ENCODE results near the gene KIAA0753. TPM values are rescaled to one million over a fixed set of nuclear protein-coding genes. Genes with fewer than 3 reads are reported as not detected.

KIAA0753 gene
- total and polyA plus RNA-seq, 2 donors from 2014 or later: 4.2 to 21.8 TPM

DNA sequence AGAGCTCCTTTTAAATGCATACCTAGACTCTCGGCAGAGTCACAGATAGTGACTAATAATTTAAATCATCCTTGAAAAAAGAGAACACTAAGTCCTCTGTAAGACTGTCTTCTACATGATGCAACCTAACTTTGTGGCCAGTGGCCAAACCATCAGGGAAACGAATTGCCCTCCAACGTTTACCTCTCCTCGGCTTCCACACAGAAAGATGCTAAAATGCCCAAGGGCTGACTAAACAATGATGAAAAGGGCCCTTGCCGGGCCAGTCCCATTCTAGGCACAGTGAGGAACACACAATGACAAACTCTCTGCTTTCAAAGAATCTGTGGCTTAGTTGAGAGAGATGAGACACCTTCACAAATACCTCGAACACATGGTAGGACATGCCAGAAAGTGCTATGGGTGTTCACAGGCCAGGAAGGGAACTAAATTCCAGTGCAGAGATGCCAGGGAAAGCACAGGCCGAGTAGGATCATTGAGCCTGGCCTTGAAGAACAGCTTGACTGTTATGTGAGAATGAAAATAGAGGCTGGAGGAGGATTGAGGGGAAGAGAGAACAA, 48.8 kb downstream of the KIAA0753 start:
- no peak for TF ChIP-seq CTCF (IDR thresholded peaks at IDR 0.05; ENCODE audit: borderline replicate concordance, extremely low read depth, insufficient read depth)
- H3K27me3 ChIP-seq (ENCODE audit: control insufficient read depth, insufficient read depth, low read length): no peaks in the 10 kb centered on the region
- H3K27ac ChIP-seq (ENCODE audit: low read depth in 2 of 2, low read length in 2 of 2): peak overlapping the region; percentile 10 to 62
- no peaks in the 10 kb centered on the region for H3K9me3 ChIP-seq (ENCODE audit: control insufficient read depth in 2 of 3, insufficient read depth in 1 of 3, low read length in 3 of 3)
- FAIRE-seq: no peak
- H3K4me3 ChIP-seq (ENCODE audit: low read length in 3 of 3): no peak overlapping the region
- intact Hi-C loops (cut with DNase I): no loop called here
- H3K9ac ChIP-seq (ENCODE audit: low read length in 3 of 3): no peak overlapping the region
- H3K4me1 ChIP-seq (ENCODE audit: control insufficient read depth in 2 of 3, insufficient read depth in 2 of 3, low read depth in 1 of 3, low read length in 3 of 3): peaks cover 0 to 4% (median 4%) of the 10 kb centered on the region in 3 donors
- no peak for DNase-seq
- H3K36me3 ChIP-seq (ENCODE audit: control insufficient read depth in 2 of 3, insufficient read depth in 3 of 3, low read length in 3 of 3): peaks cover 13 to 45% (median 28%) of the 10 kb centered on the region in 3 donors

GRCh38 chr17:6589266-6589946, 51.1 kb downstream of the KIAA0753 start:
- Histone ChIP-seq H3K9ac (ENCODE audit: low read length in 3 of 3) (no peak overlapping the region), H3K4me3 (ENCODE audit: low read length in 3 of 3) (no peak overlapping the region), H3K4me1 (ENCODE audit: control insufficient read depth in 2 of 3, insufficient read depth in 2 of 3, low read depth in 1 of 3, low read length in 3 of 3) (peaks cover 0 to 4% (median 4%) of the 10 kb centered on the region in 3 donors), H3K27me3 (ENCODE audit: control insufficient read depth, insufficient read depth, low read length) (no peaks in the 10 kb centered on the region), H3K36me3 (ENCODE audit: control insufficient read depth in 2 of 3, insufficient read depth in 3 of 3, low read length in 3 of 3) (peaks cover 19 to 46% (median 24%) of the 10 kb centered on the region in 3 donors), H3K9me3 (ENCODE audit: control insufficient read depth in 2 of 3, insufficient read depth in 1 of 3, low read length in 3 of 3) (no peaks in the 10 kb centered on the region), H3K27ac (ENCODE audit: low read depth in 2 of 2, low read length in 2 of 2) (no peak overlapping the region)
- FAIRE-seq (no peak), DNase-seq (no peak)
- intact Hi-C loops (cut with DNase I): no loop called here
- no peak for TF ChIP-seq CTCF (IDR thresholded peaks at IDR 0.05; ENCODE audit: borderline replicate concordance, extremely low read depth, insufficient read depth)

DNA sequence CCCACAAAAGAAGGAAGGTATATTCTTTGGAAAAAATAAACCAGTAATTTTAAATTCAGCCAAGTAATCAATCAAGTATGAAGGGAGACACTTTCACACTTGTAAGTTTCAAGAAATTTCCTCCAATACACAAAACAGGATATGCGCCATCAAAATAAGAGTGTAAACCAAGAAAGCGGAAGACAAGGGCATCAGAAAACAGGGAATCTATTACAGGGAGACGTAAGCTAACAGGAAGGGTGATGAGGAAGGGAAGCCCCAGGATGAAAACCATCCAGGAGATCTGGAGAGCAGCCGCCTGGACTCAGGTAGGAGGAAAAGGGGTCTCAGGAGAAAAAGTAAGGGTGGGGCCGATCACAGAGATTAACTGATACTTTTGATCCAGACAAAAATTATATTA, 52.3 kb downstream of the KIAA0753 start:
- intact Hi-C loops (cut with DNase I): no loop called here
- H3K4me1 ChIP-seq (ENCODE audit: control insufficient read depth in 2 of 3, insufficient read depth in 2 of 3, low read depth in 1 of 3, low read length in 3 of 3): peaks cover 0 to 4% (median 4%) of the 10 kb centered on the region in 3 donors
- H3K4me3 ChIP-seq (ENCODE audit: low read length in 3 of 3): no peak overlapping the region

More for the DNA sequence above, 52.3 kb downstream of the KIAA0753 start:
- Histone ChIP-seq H3K27ac (ENCODE audit: low read depth in 2 of 2, low read length in 2 of 2) (no peak overlapping the region), H3K9me3 (ENCODE audit: control insufficient read depth in 2 of 3, insufficient read depth in 1 of 3, low read length in 3 of 3) (peaks cover 0 to 2% (median 0%) of the 10 kb centered on the region in 3 donors), H3K36me3 (ENCODE audit: control insufficient read depth in 2 of 3, insufficient read depth in 3 of 3, low read length in 3 of 3) (peaks cover 21 to 54% (median 30%) of the 10 kb centered on the region in 3 donors), H3K9ac (ENCODE audit: low read length in 3 of 3) (no peak overlapping the region), H3K27me3 (ENCODE audit: control insufficient read depth, insufficient read depth, low read length) (no peaks in the 10 kb centered on the region)
- DNase-seq: no peak
- no peak for FAIRE-seq
- no peak for TF ChIP-seq CTCF (IDR thresholded peaks at IDR 0.05; ENCODE audit: borderline replicate concordance, extremely low read depth, insufficient read depth)

Measured in kidney (tissue), 14 donors.